Hepatocyte (in vitro differentiated cells): ENCODE measurements around the gene EGLN3.

Experiments used
- EZH2 ChIP-seq: fragments of 200-600 bp; sonication (generic); IDR thresholded peaks from 2 replicates; pipeline ENCODE4 v1.6.1; 2016; ENCODE audit warnings: antibody characterized with exemption, mild to moderate bottlenecking, borderline replicate concordance
- EZH2phosphoT487 ChIP-seq: fragments of 200-600 bp; sonication (generic); IDR thresholded peaks from one replicate; pipeline ENCODE4 v1.6.1; 2018; ENCODE audit warnings: antibody characterized with exemption, mild to moderate bottlenecking, low read depth, moderate library complexity; ENCODE audit not compliant: unreplicated experiment, severe bottlenecking
- TF ChIP-seq, protein P1 (sequence below): fragments of 200-600 bp; sonication (generic); IDR thresholded peaks from 2 replicates; pipeline ENCODE4 v1.5.1; 2016; ENCODE audit warnings: antibody characterized with exemption, mild to moderate bottlenecking; ENCODE audit not compliant: poor library complexity

DNA sequence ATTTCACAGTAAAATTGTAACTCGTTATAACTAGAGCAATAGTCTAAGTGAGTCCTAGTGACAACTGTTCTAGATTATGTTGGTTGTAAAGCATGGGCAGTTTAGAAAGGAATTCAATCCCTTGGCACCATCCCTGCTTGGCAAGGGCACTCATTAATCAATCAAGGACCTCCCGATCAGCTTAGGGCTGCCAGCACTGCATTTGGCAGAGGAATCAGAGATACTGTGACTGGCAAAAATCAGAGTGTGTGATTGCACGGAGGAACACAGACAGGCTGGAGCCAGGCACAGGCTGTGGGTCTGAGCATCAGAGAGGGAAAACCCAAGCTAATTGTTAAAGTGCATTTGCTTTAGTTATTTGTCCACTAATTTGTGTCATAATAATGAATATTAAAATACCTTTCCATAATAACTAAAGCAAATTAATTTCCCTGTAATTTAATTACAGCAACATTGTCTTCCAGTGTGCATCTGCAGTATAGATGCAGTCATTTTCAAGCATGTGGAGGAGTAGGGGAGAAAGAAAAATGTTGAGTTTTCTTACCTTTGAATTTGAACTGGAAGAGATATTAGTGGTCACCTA, 3.2 kb upstream of the EGLN3 start:
- TF ChIP-seq, protein P1, sequence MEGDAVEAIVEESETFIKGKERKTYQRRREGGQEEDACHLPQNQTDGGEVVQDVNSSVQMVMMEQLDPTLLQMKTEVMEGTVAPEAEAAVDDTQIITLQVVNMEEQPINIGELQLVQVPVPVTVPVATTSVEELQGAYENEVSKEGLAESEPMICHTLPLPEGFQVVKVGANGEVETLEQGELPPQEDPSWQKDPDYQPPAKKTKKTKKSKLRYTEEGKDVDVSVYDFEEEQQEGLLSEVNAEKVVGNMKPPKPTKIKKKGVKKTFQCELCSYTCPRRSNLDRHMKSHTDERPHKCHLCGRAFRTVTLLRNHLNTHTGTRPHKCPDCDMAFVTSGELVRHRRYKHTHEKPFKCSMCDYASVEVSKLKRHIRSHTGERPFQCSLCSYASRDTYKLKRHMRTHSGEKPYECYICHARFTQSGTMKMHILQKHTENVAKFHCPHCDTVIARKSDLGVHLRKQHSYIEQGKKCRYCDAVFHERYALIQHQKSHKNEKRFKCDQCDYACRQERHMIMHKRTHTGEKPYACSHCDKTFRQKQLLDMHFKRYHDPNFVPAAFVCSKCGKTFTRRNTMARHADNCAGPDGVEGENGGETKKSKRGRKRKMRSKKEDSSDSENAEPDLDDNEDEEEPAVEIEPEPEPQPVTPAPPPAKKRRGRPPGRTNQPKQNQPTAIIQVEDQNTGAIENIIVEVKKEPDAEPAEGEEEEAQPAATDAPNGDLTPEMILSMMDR, result no peak
- no peak for TF ChIP-seq EZH2
- no peak for TF ChIP-seq EZH2phosphoT487
